Neutrophil (primary cell): ENCODE measurements around the gene ABL1.

Experiments used
- H3K27ac ChIP-seq: fragments of 200-600 bp; sonication (generic); 2 replicates; pipeline ENCODE4 v1.5.1; 2016; ENCODE audit warnings: mild to moderate bottlenecking, moderate library complexity
- H3K27me3 ChIP-seq: fragments of 200-600 bp; sonication (generic); 2 replicates; pipeline ENCODE4 v1.6.0; 2016; ENCODE audit warnings: mild to moderate bottlenecking
- H3K36me3 ChIP-seq: fragments of 200-600 bp; sonication (generic); 2 replicates; pipeline ENCODE4 v1.5.1; 2017
- H3K4me1 ChIP-seq, 2 experiments: fragments of 200-600 bp in 1 of 2; sonication (generic) in 1 of 2; 1 replicate in 1 of 2; 2 replicates in 1 of 2; pipeline versions ENCODE4 v1.5.1 to v1.6.1; 2013 to 2016; ENCODE audit warnings: low read depth in 1 of 2, low read length in 1 of 2, mild to moderate bottlenecking in 1 of 2, moderate library complexity in 1 of 2; ENCODE audit not compliant: control insufficient read depth in 1 of 2, insufficient read depth in 1 of 2
- H3K4me3 ChIP-seq, 2 experiments: fragments of 200-600 bp in 1 of 2; sonication (generic) in 1 of 2; 1 replicate in 1 of 2; 2 replicates in 1 of 2; pipeline ENCODE4 v1.5.1; 2013 to 2016; ENCODE audit warnings: low read depth in 1 of 2, low read length in 1 of 2, mild to moderate bottlenecking in 1 of 2, moderate library complexity in 1 of 2
- H3K9me3 ChIP-seq: fragments of 200-600 bp; sonication (generic); 2 replicates; pipeline ENCODE4 v1.5.1; 2016
- CTCF ChIP-seq: fragments of 200-600 bp; sonication (generic); IDR thresholded peaks from 2 replicates; pipeline ENCODE4 v1.5.1; 2016; ENCODE audit warnings: antibody characterized with exemption

Gene ABL1

GRCh38 chr9:130892477-130893304 is 57.6 kb downstream of the ABL1 start:
- Histone ChIP-seq H3K36me3 (peaks cover 21% of the 10 kb centered on the region), H3K4me3 (peak overlapping the region in 1 of 2 experiments; percentile 64), H3K9me3 (no peaks in the 10 kb centered on the region), H3K27me3 (no peaks in the 10 kb centered on the region), H3K4me1 (peaks cover 15 to 19% of the 10 kb centered on the region in 2 experiments), H3K27ac (peak overlapping the region; percentile 85)
- TF ChIP-seq CTCF: no peak

DNA sequence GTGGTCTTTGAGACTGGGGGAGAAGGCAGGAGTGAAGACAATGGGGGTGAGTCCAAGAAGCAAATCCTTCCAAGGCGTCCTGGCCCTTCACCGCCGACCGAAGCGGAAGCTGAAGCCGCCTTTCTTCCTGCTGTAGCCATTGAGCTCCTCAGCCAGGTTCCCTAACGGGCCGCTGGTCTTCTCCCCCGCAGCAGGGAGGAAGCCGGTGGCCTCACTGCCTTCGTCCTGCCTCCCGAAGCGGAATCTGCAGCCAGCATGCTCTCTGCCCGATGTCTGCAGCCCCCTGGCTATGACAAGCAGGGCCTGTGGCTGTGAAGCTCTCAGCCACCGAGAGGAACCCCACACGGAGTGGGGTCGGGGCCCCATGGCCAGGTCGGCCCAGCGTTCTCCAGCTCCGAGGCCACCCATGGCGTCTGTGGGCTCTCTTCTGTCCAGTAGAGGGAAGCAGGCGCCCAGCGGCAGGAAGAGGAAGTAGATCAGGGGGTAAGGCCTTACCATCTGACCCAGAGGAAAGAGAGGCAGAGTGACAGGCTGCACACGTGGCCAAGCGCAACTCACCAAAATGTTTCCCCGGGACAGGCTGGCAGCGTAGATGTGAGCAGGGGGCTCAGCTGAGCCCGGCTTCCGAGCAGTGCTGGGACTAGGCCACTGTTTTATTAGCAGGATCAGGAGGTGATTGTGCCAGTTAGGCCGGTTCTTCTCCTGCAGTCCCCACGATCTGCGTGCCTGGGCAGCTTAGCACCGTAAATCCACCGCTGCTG is 58.5 kb downstream of the ABL1 start:
- Histone ChIP-seq H3K9me3 (no peaks in the 10 kb centered on the region), H3K4me1 (peaks cover 15 to 19% of the 10 kb centered on the region in 2 experiments), H3K4me3 (peak overlapping the region; percentile 57 to 64), H3K36me3 (peaks cover 13% of the 10 kb centered on the region), H3K27me3 (no peaks in the 10 kb centered on the region), H3K27ac (peak overlapping the region; percentile 85)
- peak; percentile 27 for TF ChIP-seq CTCF

- no peak overlapping the region for H3K27ac ChIP-seq
- no peaks in the 10 kb centered on the region for H3K9me3 ChIP-seq
- no peaks in the 10 kb centered on the region for H3K27me3 ChIP-seq
- peaks cover 15 to 19% of the 10 kb centered on the region in 2 experiments for H3K4me1 ChIP-seq
- no peak overlapping the region for H3K4me3 ChIP-seq
- no peak for TF ChIP-seq CTCF
- peaks cover 7% of the 10 kb centered on the region for H3K36me3 ChIP-seq
These were observed 59.5 kb downstream of the ABL1 start for GRCh38 chr9:130894546-130894945.

- TF ChIP-seq CTCF: no peak
- H3K9me3 ChIP-seq: no peaks in the 10 kb centered on the region
- H3K36me3 ChIP-seq: peaks cover 4% of the 10 kb centered on the region
- H3K27ac ChIP-seq: no peak overlapping the region
- H3K27me3 ChIP-seq: no peaks in the 10 kb centered on the region
- H3K4me3 ChIP-seq: no peak overlapping the region
- H3K4me1 ChIP-seq: peaks cover 15 to 19% of the 10 kb centered on the region in 2 experiments
These were observed 60.0 kb downstream of the ABL1 start for GRCh38 chr9:130895038-130895437.

DNA sequence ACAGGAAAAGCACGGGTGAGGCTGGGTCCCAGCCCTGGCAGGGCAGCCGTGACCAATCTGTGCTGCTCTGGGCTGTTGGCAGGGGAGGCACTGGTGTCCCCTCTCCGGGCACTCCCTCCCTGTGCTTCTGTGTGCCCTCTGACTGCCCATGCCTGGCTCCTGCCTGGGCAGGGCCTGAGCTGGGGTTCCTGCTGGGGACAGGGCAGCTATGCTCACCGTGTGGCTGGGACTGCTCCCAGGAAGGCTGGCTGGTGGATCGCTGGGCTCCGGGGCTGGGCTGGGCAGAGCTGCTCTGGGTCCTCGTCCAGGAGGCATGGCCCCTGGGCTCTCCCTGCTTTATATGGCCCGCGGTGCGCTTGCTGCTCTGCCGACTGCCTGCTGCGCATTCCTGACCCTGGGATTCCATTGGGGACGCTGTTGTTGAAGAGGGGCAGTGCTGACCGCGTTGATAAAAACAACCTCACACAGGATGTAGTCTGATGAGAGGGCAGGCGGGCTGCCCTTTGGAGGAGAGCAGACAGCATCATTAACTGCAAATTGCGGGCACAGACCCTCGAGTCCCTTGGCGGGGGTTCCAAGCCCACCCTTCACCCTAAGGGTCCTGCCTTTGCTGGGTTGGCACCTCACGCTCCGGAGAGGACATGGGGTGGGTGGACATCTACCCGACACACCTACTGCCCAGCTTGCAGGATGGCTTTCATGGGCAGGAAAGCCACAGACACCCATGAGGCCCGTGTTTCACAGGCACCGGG is 60.6 kb downstream of the ABL1 start:
- TF ChIP-seq CTCF: no peak
- H3K4me1 ChIP-seq: peaks cover 15 to 19% of the 10 kb centered on the region in 2 experiments

More for the DNA sequence above, 60.6 kb downstream of the ABL1 start:
- H3K27me3 ChIP-seq: peaks cover 6% of the 10 kb centered on the region
- H3K9me3 ChIP-seq: no peaks in the 10 kb centered on the region
- H3K36me3 ChIP-seq: no peaks in the 10 kb centered on the region
- H3K27ac ChIP-seq: no peak overlapping the region
- no peak overlapping the region for H3K4me3 ChIP-seq
